ENCODE data around the gene SLTM. TPM values are rescaled to one million over a fixed set of nuclear protein-coding genes. Genes with fewer than 3 reads are reported as not detected.

Gene SLTM
- polyA plus RNA-seq, 1 of the 3 experiments (the other 2 are of a cell fraction), result 54.3 TPM

- TF ChIP-seq USF1 (IDR thresholded peaks at IDR 0.05; ENCODE audit: borderline replicate concordance, low read depth) (no peak), RAD21 (IDR thresholded peaks at IDR 0.05; ENCODE audit: low read length) (no peak), SIN3A (IDR thresholded peaks at IDR 0.05; ENCODE audit: borderline replicate concordance, low read depth, low read length) (no peak)
Measured at GRCh38 chr15:58958811-58959210, 25.3 kb upstream of the SLTM start (continued).

GRCh38 chr15:58957101-58957973, 23.9 kb upstream of the SLTM start:
- Histone ChIP-seq H3K27me3 (ENCODE audit: insufficient read depth) (no peaks in the 10 kb centered on the region), H3K9ac (no peak overlapping the region), H3K27ac (ENCODE audit: low read depth in 2 of 2, low read length in 1 of 2) (no peak overlapping the region), H3F3A (replicated peaks; ENCODE audit: insufficient read depth) (peaks cover 3% of the 10 kb centered on the region), H3K4me1 (ENCODE audit: control insufficient read depth in 1 of 2, insufficient read depth in 2 of 2, low read depth in 1 of 2, low read length in 1 of 2) (peaks cover 0 to 11% of the 10 kb centered on the region in 2 experiments; a peak in 1 of 4 replicates), H3K4me3 (ENCODE audit: low read depth in 2 of 2, low read length in 1 of 2) (no peak overlapping the region), H3K9me2 (no peaks in the 10 kb centered on the region), H3K9me3 (no peaks in the 10 kb centered on the region), H3K79me2 (ENCODE audit: insufficient read depth) (no peaks in the 10 kb centered on the region), H4K20me1 (ENCODE audit: insufficient read depth) (no peaks in the 10 kb centered on the region), H2AFZ (ENCODE audit: low read depth) (peak overlapping the region; percentile 63; the same call in 1 of the 2 replicates), H3K36me3 (replicated peaks in 1 of 2; ENCODE audit: control insufficient read depth in 1 of 2, insufficient read depth in 2 of 2, low read length in 1 of 2) (no peaks in the 10 kb centered on the region), H3K4me2 (no peak overlapping the region)
- POLR2A ChIA-PET, result no interaction called here
- 33% methylated on average over 8 of the region's 8 CpGs for WGBS (ENCODE audit: low lambda C conversion rate)
- DNase-seq, result peak; percentile 57
- CTCF ChIA-PET, result interaction anchor here (0.6 to 3.0 kb wide), 17 partner anchors 9 to 575 kb away, joined by 3 to 16 read pairs (median 4); no protein-coding TSS in a partner anchor
- TF ChIP-seq RXRA (IDR thresholded peaks at IDR 0.05; ENCODE audit: borderline replicate concordance, low read depth) (no peak), RAD21 (IDR thresholded peaks at IDR 0.05; ENCODE audit: low read length) (peak; percentile 72), JUND (IDR thresholded peaks at IDR 0.05) (no peak), CHD2 (IDR thresholded peaks at IDR 0.05; ENCODE audit: low read length, partially characterized antibody) (no peak), TAF1 (IDR thresholded peaks at IDR 0.05; ENCODE audit: borderline replicate concordance, low read depth, low read length) (no peak), ZBTB33 (IDR thresholded peaks at IDR 0.05; ENCODE audit: borderline replicate concordance, low read depth) (no peak), REST (IDR thresholded peaks at IDR 0.05; ENCODE audit: low read depth, low read length) (no peak), MAX (IDR thresholded peaks at IDR 0.05; ENCODE audit: low read depth) (no peak), EP300 (IDR thresholded peaks at IDR 0.05; ENCODE audit: borderline replicate concordance in 1 of 2, low read depth in 1 of 2, low read length in 1 of 2) (no peak), GATA2 (CRISPR knock-in tag; IDR thresholded peaks at IDR 0.05) (no peak), MEF2A (IDR thresholded peaks at IDR 0.05; ENCODE audit: borderline replicate concordance, low read depth) (no peak), GABPA (IDR thresholded peaks at IDR 0.05; ENCODE audit: low read depth) (no peak), PBX3 (IDR thresholded peaks at IDR 0.05) (peak; percentile 37; the same call in 1 of the 2 replicates), USF1 (IDR thresholded peaks at IDR 0.05; ENCODE audit: borderline replicate concordance, low read depth) (no peak), TEAD4 (IDR thresholded peaks at IDR 0.05; ENCODE audit: borderline replicate concordance, insufficient read depth) (no peak), RFX5 (IDR thresholded peaks at IDR 0.05; ENCODE audit: low read length) (no peak), NFIC (IDR thresholded peaks at IDR 0.05; ENCODE audit: borderline replicate concordance) (no peak), FOXJ3 (CRISPR knock-in tag; IDR thresholded peaks at IDR 0.05) (no peak), TCF12 (IDR thresholded peaks at IDR 0.05) (no peak)
